Sigmoid colon (tissue), 7 donors: ENCODE data around the gene ASTN1. TPM values are rescaled to one million over a fixed set of nuclear protein-coding genes. Genes with fewer than 3 reads are reported as not detected.

Experiments
- DNase-seq: peaks from one replicate; pipeline ENCODE4 v3.0.0-alpha.2; 2019
- H3K27ac ChIP-seq, 4 donors: fragments of 200-600 bp; sonication (generic); one replicate each; pipeline ENCODE4 v1.5.1; 2016 to 2019; ENCODE audit warnings: mild to moderate bottlenecking in 1 of 4
- H3K27me3 ChIP-seq, 3 donors: fragments of 200-600 bp; sonication (generic); one replicate each; pipeline ENCODE4 v1.5.1; 2019; ENCODE audit warnings: mild to moderate bottlenecking in 1 of 3
- H3K36me3 ChIP-seq, 4 donors: fragments of 200-600 bp; sonication (generic); one replicate each; pipeline ENCODE4 v1.5.1; 2016 to 2019
- H3K4me1 ChIP-seq, 4 donors: fragments of 200-600 bp; sonication (generic); one replicate each; pipeline ENCODE4 v1.5.1; 2017 to 2019
- H3K4me3 ChIP-seq, 4 donors: fragments of 200-600 bp; sonication (generic); one replicate each; pipeline ENCODE4 v1.5.1; 2017 to 2019; ENCODE audit warnings: mild to moderate bottlenecking in 2 of 4, moderate library complexity in 1 of 4
- H3K9me3 ChIP-seq, 4 donors: fragments of 200-600 bp in 3 of 4; sonication (generic) in 3 of 4; one replicate each; pipeline versions ENCODE4 v1.5.1 to v1.6.1; 2013 to 2019
- CTCF ChIP-seq, 4 experiments: fragments of 450-650 bp in 3 of 4; fragments of 200-600 bp in 1 of 4; IDR thresholded peaks; one replicate each; pipeline ENCODE4 v1.5.1; 2016 to 2019; ENCODE audit warnings: antibody characterized with exemption in 4 of 4, mild to moderate bottlenecking in 3 of 4, moderate library complexity in 2 of 4
- EP300 ChIP-seq, 4 donors: sonication (generic); formaldehyde crosslinking; IDR thresholded peaks; one replicate each; pipeline ENCODE4 v1.6.1; 2017; ENCODE audit warnings: antibody characterized with exemption in 4 of 4
- POLR2A ChIP-seq, 2 donors: fragments of 450-650 bp; IDR thresholded peaks; one replicate each; pipeline ENCODE4 v1.6.1; 2016; ENCODE audit warnings: antibody characterized with exemption in 2 of 2, mild to moderate bottlenecking in 2 of 2, moderate library complexity in 2 of 2
- POLR2AphosphoS5 ChIP-seq, 4 donors: sonication (generic); formaldehyde crosslinking; IDR thresholded peaks; one replicate each; pipeline ENCODE4 v1.6.1; 2017; ENCODE audit warnings: antibody characterized with exemption in 4 of 4
- WGBS, 2 donors: extraction: QIAGEN DNeasy Blood & Tissue Kit; methylation state at CpG; one replicate each; pipeline ENCODE4 v1.1.7; 2013; 5-methylcytosine and 5-hydroxymethylcytosine counted together
- intact Hi-C: fragments of 100-400 bp; cut with DNase I; formaldehyde crosslinking; loops from one replicate; pipeline ENCODE4 v1.15.1; 2023
- polyA plus RNA-seq, 3 donors: library from polyadenylated mRNA; stranded (reverse); fragments of 200-250 nt; gene quantifications; one replicate each; pipeline ENCODE4 v1.2.3, GENCODE V29; 2013
- total RNA-seq, 4 donors: library from RNA; depleted of rRNA; stranded (reverse); fragments of >200 nt; gene quantifications; one replicate each; pipeline ENCODE4 v1.1.0, GENCODE V29; 2016
- donor health status: healthy with polysubstance abuse.
- donor health status: Bipolar disorder and iron deficiency.
- donor health status: healthy.

The ASTN1 gene
- total and polyA plus RNA-seq, 7 donors: 0.49 to 2.2 (median 1.4) TPM; not detected in 2

DNA sequence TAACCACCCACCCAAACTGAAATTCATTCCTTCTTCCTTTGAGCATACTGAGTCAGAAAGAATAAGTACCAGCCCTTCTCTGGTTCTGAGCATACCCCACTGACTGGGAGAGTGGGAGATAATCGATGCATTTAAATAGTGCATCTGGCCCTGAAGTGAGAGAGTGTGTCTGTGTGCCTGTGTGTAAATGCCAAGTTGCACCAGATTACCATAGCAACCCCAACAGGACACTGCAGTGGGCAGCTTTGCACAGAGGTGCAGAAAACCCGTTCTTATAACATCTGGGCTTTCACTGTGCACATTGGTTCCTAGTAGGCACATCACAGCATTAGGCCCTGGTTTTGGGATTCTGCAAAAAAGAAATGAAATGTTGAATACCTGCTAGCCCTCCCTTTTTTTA, 2.3 kb downstream of the ASTN1 start:
- Histone ChIP-seq H3K9me3 (no peaks in the 10 kb centered on the region), H3K36me3 (no peaks in the 10 kb centered on the region), H3K27me3 (peaks cover 0 to 49% (median 25%) of the 10 kb centered on the region in 3 donors), H3K27ac (no peak overlapping the region), H3K4me3 (no peak overlapping the region), H3K4me1 (peaks cover 0 to 13% (median 10%) of the 10 kb centered on the region in 4 donors)
- no peak for DNase-seq
- 65 to 72% methylated on average over 2 of the region's 2 CpGs for WGBS, 2 donors
- TF ChIP-seq POLR2AphosphoS5 (IDR thresholded peaks at IDR 0.05): no peak
- TF ChIP-seq CTCF (IDR thresholded peaks at IDR 0.05): no peak
- TF ChIP-seq EP300 (IDR thresholded peaks at IDR 0.05): no peak
- no peak for TF ChIP-seq POLR2A (IDR thresholded peaks at IDR 0.05)
- intact Hi-C loops: no loop called here

DNA sequence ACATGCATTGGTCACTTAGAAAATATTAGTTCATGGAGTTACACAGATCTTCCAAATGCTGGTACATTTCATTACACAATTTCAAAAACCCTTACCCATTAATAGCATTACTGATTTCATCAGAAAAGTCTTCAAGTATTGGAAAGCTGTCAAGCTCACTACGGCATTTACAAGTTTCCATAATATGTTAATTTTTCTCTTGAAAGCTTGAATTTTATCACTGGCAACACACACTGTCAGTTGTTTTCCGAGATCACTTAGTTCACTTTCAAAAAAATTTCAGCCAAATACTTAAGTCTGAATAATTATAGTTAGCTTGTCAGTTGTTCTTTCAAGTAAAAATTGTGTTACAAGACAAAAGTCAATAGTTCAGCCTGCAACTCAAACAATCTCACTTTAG, 18.0 kb downstream of the ASTN1 start:
- no peaks in the 10 kb centered on the region for H3K36me3 ChIP-seq
- WGBS, 2 donors: 69 to 73% methylated on average over 2 of the region's 2 CpGs
- no peak overlapping the region for H3K4me3 ChIP-seq
- no peak for DNase-seq
- no peaks in the 10 kb centered on the region for H3K9me3 ChIP-seq
- intact Hi-C loops: no loop called here
- no peak for TF ChIP-seq CTCF (IDR thresholded peaks at IDR 0.05)
- TF ChIP-seq POLR2A (IDR thresholded peaks at IDR 0.05): no peak
- no peak for TF ChIP-seq EP300 (IDR thresholded peaks at IDR 0.05)
- TF ChIP-seq POLR2AphosphoS5 (IDR thresholded peaks at IDR 0.05): no peak
- peaks cover 0 to 9% (median 0%) of the 10 kb centered on the region in 4 donors for H3K4me1 ChIP-seq
- H3K27ac ChIP-seq: no peak overlapping the region
- no peaks in the 10 kb centered on the region for H3K27me3 ChIP-seq

DNA sequence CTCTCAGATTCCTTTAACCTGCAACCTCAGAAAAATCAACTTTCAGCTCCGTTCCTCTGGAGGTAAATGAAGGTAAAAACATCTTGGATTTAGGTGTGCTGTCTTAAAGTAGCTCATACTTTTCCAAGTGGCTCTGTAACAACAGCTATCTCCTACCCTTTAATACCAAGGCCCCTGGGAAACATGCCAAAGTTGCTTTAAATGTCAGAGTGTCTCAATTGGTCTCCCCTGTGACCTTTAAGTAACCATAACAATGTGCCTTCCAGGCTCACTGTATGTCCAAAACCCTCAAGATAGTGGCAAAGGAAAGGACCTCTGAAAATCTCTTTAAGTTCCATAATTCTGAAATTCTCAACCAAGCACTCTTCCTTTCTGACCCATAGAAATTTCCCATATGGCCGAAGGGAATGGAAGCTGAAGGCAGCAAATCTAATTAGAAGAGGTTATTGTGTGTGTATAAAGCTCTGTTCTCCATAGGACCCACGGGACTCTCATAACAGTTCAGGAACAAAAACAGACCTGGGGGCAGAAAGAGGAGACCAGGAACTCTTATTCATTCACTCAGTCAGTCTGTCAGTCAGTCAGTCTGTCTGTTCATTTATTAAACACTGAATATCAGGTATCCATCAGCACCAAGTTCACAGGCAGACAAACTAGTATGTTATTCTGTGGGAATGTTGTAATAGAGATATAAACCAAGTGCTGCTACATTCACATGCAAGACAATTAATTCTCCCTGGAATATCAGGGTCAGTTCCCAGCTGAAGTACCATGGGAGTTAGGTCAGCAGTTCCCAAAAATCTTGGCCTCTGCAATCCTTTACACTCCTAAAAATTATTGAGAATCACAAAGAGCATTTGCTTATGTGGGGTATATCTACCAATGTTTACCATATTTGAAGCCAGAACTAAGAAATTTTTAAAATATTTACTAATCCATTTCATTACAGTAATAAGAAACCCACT, 19.1 kb downstream of the ASTN1 start:
- no peak for DNase-seq
- Histone ChIP-seq H3K4me1 (peaks cover 0 to 9% (median 0%) of the 10 kb centered on the region in 4 donors), H3K27me3 (no peaks in the 10 kb centered on the region), H3K36me3 (no peaks in the 10 kb centered on the region), H3K27ac (no peak overlapping the region), H3K4me3 (no peak overlapping the region), H3K9me3 (no peaks in the 10 kb centered on the region)
- WGBS, 2 donors: 63 to 72% methylated on average over 3 of the region's 3 CpGs
- intact Hi-C loops: no loop called here
- TF ChIP-seq POLR2AphosphoS5 (IDR thresholded peaks at IDR 0.05): no peak
- TF ChIP-seq CTCF (IDR thresholded peaks at IDR 0.05): no peak
- TF ChIP-seq POLR2A (IDR thresholded peaks at IDR 0.05): no peak
- TF ChIP-seq EP300 (IDR thresholded peaks at IDR 0.05): no peak

- DNase-seq: no peak
- H3K4me3 ChIP-seq: no peak overlapping the region
- H3K4me1 ChIP-seq: peaks cover 0 to 9% (median 0%) of the 10 kb centered on the region in 4 donors
- no peak overlapping the region for H3K27ac ChIP-seq
- no peaks in the 10 kb centered on the region for H3K27me3 ChIP-seq
- no peak for TF ChIP-seq POLR2AphosphoS5 (IDR thresholded peaks at IDR 0.05)
- TF ChIP-seq EP300 (IDR thresholded peaks at IDR 0.05): no peak
- no peak for TF ChIP-seq POLR2A (IDR thresholded peaks at IDR 0.05)
- no peak for TF ChIP-seq CTCF (IDR thresholded peaks at IDR 0.05)
- H3K9me3 ChIP-seq: no peaks in the 10 kb centered on the region
- H3K36me3 ChIP-seq: no peaks in the 10 kb centered on the region
- intact Hi-C loops: no loop called here
- 50 to 55% methylated on average over 4 of the region's 4 CpGs for WGBS, 2 donors
Observed at GRCh38 chr1:177142791-177143271, 21.7 kb downstream of the ASTN1 start.
